ENCODE results near the gene KIF1A. TPM values are rescaled to one million over a fixed set of nuclear protein-coding genes. Genes with fewer than 3 reads are reported as not detected.
"Not testable (repeated sequence)": the region's sequence is repeated elsewhere in the genome, so short reads cannot be mapped to it uniquely, and the experiment has no call there.

KIF1A gene
- total and polyA plus RNA-seq, 8 donors, result 32.4 to 76.0 (median 62.1) TPM

- H3K27ac ChIP-seq; H3K36me3 ChIP-seq; FAIRE-seq; H3K4me3 ChIP-seq; H3K27me3 ChIP-seq; H3K4me1 ChIP-seq; intact Hi-C loops (cut with DNase I); H3K9me3 ChIP-seq: not testable (repeated sequence)
- WGBS, 2 donors, result 11 to 42% methylated on average over 1 of the region's 2 CpGs
- DNase-seq, result peak in 5 of 6 donors; percentile 20 to 80 (median 65)
- peak in 3 of 4 donors; percentile 32 to 63 (median 54) for ATAC-seq
These were observed 129.0 kb downstream of the KIF1A start for GRCh38 chr2:240691075-240691427.

GRCh38 chr2:240690421-240691074, 129.5 kb downstream of the KIF1A start:
- H3K9me3 ChIP-seq; H3K4me1 ChIP-seq; FAIRE-seq; H3K36me3 ChIP-seq; intact Hi-C loops (cut with DNase I); H3K27me3 ChIP-seq: not testable (repeated sequence)
- H3K27ac ChIP-seq, result peak overlapping the region in 3 of 4 donors; percentile 13 to 81 (median 33)
- peak overlapping the region in 2 of 4 donors; percentile 5 to 20 for H3K4me3 ChIP-seq
- ATAC-seq, result peak; percentile 41 to 59 (median 45)
- WGBS, 2 donors, result 33% methylated on average over 5 to 6 of the region's 18 CpGs
- peak in 5 of 6 donors; percentile 21 to 64 (median 45) for DNase-seq

GRCh38 chr2:240689975-240690374, 130.0 kb downstream of the KIF1A start:
- Histone ChIP-seq H3K9me3 (no peaks in the 10 kb centered on the region), H3K36me3 (no peaks in the 10 kb centered on the region), H3K27me3 (no peaks in the 10 kb centered on the region), H3K4me3 (peak overlapping the region in 2 of 4 donors; percentile 5 to 20), H3K27ac (peak overlapping the region in 3 of 4 donors; percentile 13 to 81 (median 33)), H3K4me1 (peaks cover 0 to 5% (median 0%) of the 10 kb centered on the region in 3 donors)
- no peak for FAIRE-seq
- peak in 3 of 6 donors; percentile 24 to 49 (median 29) for DNase-seq
- TF ChIP-seq CTCF (IDR thresholded peaks at IDR 0.05), result no peak
- no peak for ATAC-seq
- intact Hi-C loops (cut with DNase I), result no loop called here
- WGBS, 2 donors, result 41 to 50% methylated on average over 11 of the region's 11 CpGs

DNA sequence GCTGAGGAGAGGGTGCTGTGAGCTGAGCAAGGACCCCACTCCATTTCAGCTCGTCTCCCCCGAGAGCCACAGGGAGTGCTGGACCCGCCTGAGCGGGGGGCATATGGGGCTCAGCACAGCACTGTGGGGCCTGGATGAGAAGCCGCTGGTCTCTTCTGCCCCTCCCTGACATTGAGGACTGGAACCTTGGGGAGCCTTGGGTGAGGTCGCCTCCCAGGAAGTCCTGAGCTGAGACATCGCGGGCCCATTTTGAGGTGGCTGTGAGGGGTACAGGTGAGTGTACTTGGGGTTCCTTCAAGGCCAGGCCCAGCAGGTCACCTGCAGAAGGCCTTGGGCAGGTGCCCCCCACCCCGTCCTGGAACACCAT, 131.5 kb downstream of the KIF1A start:
- WGBS, 2 donors, result 60 to 71% methylated on average over 9 of the region's 9 CpGs
- TF ChIP-seq CTCF (IDR thresholded peaks at IDR 0.05), result no peak
- H3K27ac ChIP-seq, result peak overlapping the region in 2 of 4 donors; percentile 74 to 89
- ATAC-seq (no peak), DNase-seq (peak in 4 of 6 donors; percentile 20 to 69 (median 40)), FAIRE-seq (no peak)
- intact Hi-C loops (cut with DNase I), result no loop called here
- no peaks in the 10 kb centered on the region for H3K9me3 ChIP-seq
- H3K27me3 ChIP-seq, result no peaks in the 10 kb centered on the region
- no peaks in the 10 kb centered on the region for H3K36me3 ChIP-seq
- peak overlapping the region in 3 of 4 donors; percentile 30 to 45 (median 35) for H3K4me3 ChIP-seq
- H3K4me1 ChIP-seq, result peaks cover 0 to 5% (median 0%) of the 10 kb centered on the region in 3 donors

- no peak for TF ChIP-seq CTCF (IDR thresholded peaks at IDR 0.05)
- no peak for FAIRE-seq
- intact Hi-C loops (cut with DNase I), result no loop called here
- Histone ChIP-seq H3K27me3 (no peaks in the 10 kb centered on the region), H3K27ac (peak overlapping the region in 3 of 4 donors; percentile 49 to 89 (median 74)), H3K4me3 (peak overlapping the region; percentile 16 to 45 (median 32)), H3K36me3 (no peaks in the 10 kb centered on the region), H3K4me1 (peaks cover 0 to 5% (median 0%) of the 10 kb centered on the region in 3 donors), H3K9me3 (no peaks in the 10 kb centered on the region)
- DNase-seq, result peak in 4 of 6 donors; percentile 15 to 77 (median 56)
- 47 to 62% methylated on average over 13 to 14 of the region's 14 CpGs for WGBS, 2 donors
- no peak for ATAC-seq
These were observed 132.1 kb downstream of the KIF1A start for GRCh38 chr2:240687741-240688552.
